Endothelial cell of umbilical vein (primary cell): ENCODE measurements around the gene KIAA1217.

ENCODE experiments used
- EZH2 ChIP-seq: IDR thresholded peaks from 2 replicates; pipeline ENCODE4 v1.6.1; 2012; ENCODE audit warnings: borderline replicate concordance, low read depth, mild to moderate bottlenecking, moderate library complexity, low read length, inconsistent platforms; ENCODE audit not compliant: severe bottlenecking
- POLR2A ChIP-seq: IDR thresholded peaks from 2 replicates; pipeline ENCODE4 v1.6.1; 2012; ENCODE audit warnings: low read depth, mild to moderate bottlenecking, control low read depth, low read length
- POLR2AphosphoS5 ChIP-seq: IDR thresholded peaks from 2 replicates; pipeline ENCODE4 v1.6.1; 2012; ENCODE audit warnings: low read depth, mild to moderate bottlenecking, control low read depth, low read length, moderate library complexity; ENCODE audit not compliant: insufficient read depth
- TF ChIP-seq, protein P1 (sequence below), 2 donors: IDR thresholded peaks; 1 replicate in 1 of 2; 2 replicates in 1 of 2; pipeline ENCODE4 v1.5.1; 2011; ENCODE audit warnings: low read length in 2 of 2, mild to moderate bottlenecking in 2 of 2, moderate library complexity in 2 of 2, control low read depth in 1 of 2, inconsistent platforms in 1 of 2, low read depth in 1 of 2; ENCODE audit not compliant: insufficient read depth in 1 of 2; ENCODE audit errors: extremely low read depth in 1 of 2

DNA sequence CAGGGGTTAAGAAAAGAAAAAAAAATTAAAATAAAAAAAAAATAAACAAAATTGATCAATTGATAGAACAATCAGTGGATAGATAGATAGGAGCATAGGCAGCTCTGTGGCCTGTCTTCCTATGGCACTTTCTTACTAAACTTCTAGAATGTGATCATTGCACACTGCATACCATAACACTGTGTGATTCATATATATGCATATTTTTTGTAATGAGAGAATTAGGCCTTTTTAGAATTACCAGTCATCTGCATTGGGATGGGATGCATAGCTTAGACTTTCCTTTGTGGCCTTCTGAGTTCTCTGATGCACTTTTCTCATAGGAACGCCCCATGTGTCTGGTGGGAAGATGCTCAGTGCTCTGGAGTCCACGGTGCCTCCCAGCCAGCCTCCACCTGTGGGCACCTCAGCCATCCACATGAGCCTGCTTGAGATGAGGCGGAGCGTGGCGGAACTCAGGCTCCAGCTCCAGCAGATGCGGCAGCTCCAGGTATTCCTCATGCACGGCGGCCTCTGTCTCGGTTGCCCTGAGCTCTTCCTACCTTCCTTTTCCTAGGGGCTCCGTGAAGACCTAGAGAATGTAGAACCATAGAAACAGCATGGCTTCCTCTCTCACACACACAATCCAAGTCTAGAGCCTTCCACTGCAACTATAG, 292.2 kb downstream of the KIAA1217 start:
- TF ChIP-seq, protein P1, sequence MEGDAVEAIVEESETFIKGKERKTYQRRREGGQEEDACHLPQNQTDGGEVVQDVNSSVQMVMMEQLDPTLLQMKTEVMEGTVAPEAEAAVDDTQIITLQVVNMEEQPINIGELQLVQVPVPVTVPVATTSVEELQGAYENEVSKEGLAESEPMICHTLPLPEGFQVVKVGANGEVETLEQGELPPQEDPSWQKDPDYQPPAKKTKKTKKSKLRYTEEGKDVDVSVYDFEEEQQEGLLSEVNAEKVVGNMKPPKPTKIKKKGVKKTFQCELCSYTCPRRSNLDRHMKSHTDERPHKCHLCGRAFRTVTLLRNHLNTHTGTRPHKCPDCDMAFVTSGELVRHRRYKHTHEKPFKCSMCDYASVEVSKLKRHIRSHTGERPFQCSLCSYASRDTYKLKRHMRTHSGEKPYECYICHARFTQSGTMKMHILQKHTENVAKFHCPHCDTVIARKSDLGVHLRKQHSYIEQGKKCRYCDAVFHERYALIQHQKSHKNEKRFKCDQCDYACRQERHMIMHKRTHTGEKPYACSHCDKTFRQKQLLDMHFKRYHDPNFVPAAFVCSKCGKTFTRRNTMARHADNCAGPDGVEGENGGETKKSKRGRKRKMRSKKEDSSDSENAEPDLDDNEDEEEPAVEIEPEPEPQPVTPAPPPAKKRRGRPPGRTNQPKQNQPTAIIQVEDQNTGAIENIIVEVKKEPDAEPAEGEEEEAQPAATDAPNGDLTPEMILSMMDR (IDR thresholded peaks at IDR 0.05; ENCODE audit: extremely low read depth in 1 of 2, insufficient read depth in 1 of 2, low read depth in 1 of 2, low read length in 2 of 2): no peak
- TF ChIP-seq POLR2AphosphoS5: no peak
- no peak for TF ChIP-seq EZH2
- TF ChIP-seq POLR2A: no peak
